Activated CD8-positive, alpha-beta memory T cell treated with anti-CD3 and anti-CD28 coated beads, Interleukin-2, amount 50 U/mL, for 4 hours (primary cell): ENCODE data around the gene CALCOCO1.
"Not testable (repeated sequence)": the region's sequence is repeated elsewhere in the genome, so short reads cannot be mapped to it uniquely, and the experiment has no call there.

Experiments used
- DNase-seq: peaks from one replicate; pipeline ENCODE4 v3.0.0-alpha.2; 2020

The CALCOCO1 gene

GRCh38 chr12:53733051-53733806 lies 6.0 kb upstream of the CALCOCO1 start:
- DNase-seq: no peak

- DNase-seq: no peak
Measured at GRCh38 chr12:53729644-53730043, 2.4 kb upstream of the CALCOCO1 start.

GRCh38 chr12:53728206-53728605 lies 954 bp upstream of the CALCOCO1 start:
- no peak for DNase-seq

GRCh38 chr12:53726946-53727309 lies 324 bp downstream of the CALCOCO1 start:
- no peak for DNase-seq

GRCh38 chr12:53726341-53726740 lies 911 bp downstream of the CALCOCO1 start:
- no peak for DNase-seq

GRCh38 chr12:53725824-53726223 lies 1.4 kb downstream of the CALCOCO1 start:
- DNase-seq: no peak

- DNase-seq: no peak
Measured at GRCh38 chr12:53722450-53723041, 4.7 kb downstream of the CALCOCO1 start.

GRCh38 chr12:53720946-53721345 lies 6.3 kb downstream of the CALCOCO1 start:
- no peak for DNase-seq

GRCh38 chr12:53719649-53720048 lies 7.6 kb downstream of the CALCOCO1 start:
- DNase-seq: no peak

GRCh38 chr12:53718567-53718966 lies 8.7 kb downstream of the CALCOCO1 start:
- not testable (repeated sequence) for DNase-seq

GRCh38 chr12:53717319-53717718 lies 9.9 kb downstream of the CALCOCO1 start:
- no peak for DNase-seq

- no peak for DNase-seq
Measured at GRCh38 chr12:53714004-53714403, 13.2 kb downstream of the CALCOCO1 start.

- no peak for DNase-seq
Measured at GRCh38 chr12:53713516-53713915, 13.7 kb downstream of the CALCOCO1 start.

GRCh38 chr12:53712059-53712643 lies 15.1 kb downstream of the CALCOCO1 start:
- no peak for DNase-seq

- no peak for DNase-seq
Measured at GRCh38 chr12:53710091-53710490, 17.2 kb downstream of the CALCOCO1 start.

GRCh38 chr12:53709671-53710070 lies 17.6 kb downstream of the CALCOCO1 start:
- DNase-seq: no peak

GRCh38 chr12:53706080-53706479 lies 21.2 kb downstream of the CALCOCO1 start:
- no peak for DNase-seq

- no peak for DNase-seq
Measured at GRCh38 chr12:53703756-53704155, 23.5 kb downstream of the CALCOCO1 start.

GRCh38 chr12:53701518-53702264 lies 25.6 kb downstream of the CALCOCO1 start:
- peak; percentile 78 for DNase-seq

GRCh38 chr12:53700567-53700966 lies 26.7 kb downstream of the CALCOCO1 start:
- no peak for DNase-seq

GRCh38 chr12:53699678-53700025 lies 27.6 kb downstream of the CALCOCO1 start:
- no peak for DNase-seq

- DNase-seq: no peak
Measured at GRCh38 chr12:53698948-53699677, 28.1 kb downstream of the CALCOCO1 start.
